C4-2B (cell line): ENCODE results near the gene SPEM1.

ENCODE experiments used
- H3K27ac ChIP-seq: fragments of 450-650 bp; 2 replicates; pipeline ENCODE4 v1.5.1; 2017
- ZFX ChIP-seq: fragments of 450-650 bp; IDR thresholded peaks from 2 replicates; pipeline ENCODE4 v1.6.1; 2017
- TF ChIP-seq, protein P1 (sequence below): fragments of 450-650 bp; conservative IDR thresholded peaks from 2 replicates; pipeline ENCODE4 v1.5.1; 2017; ENCODE audit warnings: mild to moderate bottlenecking

The SPEM1 gene

DNA sequence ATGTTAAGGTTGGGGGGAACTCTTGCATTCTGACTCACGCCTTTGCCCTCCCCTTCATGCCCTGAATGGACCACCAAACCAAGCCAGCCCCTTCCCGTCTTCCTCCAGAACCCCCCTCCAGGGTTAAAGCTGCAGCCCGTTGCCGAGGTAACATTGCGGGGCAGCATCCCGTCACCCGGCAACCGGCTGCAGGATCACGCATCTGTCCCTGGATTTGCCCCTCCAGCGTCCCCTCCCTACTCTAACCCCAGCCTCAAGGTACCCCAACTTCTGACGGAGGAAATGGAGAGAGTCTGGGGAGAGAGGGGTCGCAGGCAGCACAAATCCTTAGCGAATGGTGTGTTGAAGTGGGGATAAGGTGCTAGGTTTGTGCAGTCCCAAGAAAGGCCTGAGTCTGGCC lies 13.0 kb upstream of the SPEM1 start:
- TF ChIP-seq, protein P1, sequence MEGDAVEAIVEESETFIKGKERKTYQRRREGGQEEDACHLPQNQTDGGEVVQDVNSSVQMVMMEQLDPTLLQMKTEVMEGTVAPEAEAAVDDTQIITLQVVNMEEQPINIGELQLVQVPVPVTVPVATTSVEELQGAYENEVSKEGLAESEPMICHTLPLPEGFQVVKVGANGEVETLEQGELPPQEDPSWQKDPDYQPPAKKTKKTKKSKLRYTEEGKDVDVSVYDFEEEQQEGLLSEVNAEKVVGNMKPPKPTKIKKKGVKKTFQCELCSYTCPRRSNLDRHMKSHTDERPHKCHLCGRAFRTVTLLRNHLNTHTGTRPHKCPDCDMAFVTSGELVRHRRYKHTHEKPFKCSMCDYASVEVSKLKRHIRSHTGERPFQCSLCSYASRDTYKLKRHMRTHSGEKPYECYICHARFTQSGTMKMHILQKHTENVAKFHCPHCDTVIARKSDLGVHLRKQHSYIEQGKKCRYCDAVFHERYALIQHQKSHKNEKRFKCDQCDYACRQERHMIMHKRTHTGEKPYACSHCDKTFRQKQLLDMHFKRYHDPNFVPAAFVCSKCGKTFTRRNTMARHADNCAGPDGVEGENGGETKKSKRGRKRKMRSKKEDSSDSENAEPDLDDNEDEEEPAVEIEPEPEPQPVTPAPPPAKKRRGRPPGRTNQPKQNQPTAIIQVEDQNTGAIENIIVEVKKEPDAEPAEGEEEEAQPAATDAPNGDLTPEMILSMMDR = no peak
- H3K27ac ChIP-seq = no peak overlapping the region

DNA sequence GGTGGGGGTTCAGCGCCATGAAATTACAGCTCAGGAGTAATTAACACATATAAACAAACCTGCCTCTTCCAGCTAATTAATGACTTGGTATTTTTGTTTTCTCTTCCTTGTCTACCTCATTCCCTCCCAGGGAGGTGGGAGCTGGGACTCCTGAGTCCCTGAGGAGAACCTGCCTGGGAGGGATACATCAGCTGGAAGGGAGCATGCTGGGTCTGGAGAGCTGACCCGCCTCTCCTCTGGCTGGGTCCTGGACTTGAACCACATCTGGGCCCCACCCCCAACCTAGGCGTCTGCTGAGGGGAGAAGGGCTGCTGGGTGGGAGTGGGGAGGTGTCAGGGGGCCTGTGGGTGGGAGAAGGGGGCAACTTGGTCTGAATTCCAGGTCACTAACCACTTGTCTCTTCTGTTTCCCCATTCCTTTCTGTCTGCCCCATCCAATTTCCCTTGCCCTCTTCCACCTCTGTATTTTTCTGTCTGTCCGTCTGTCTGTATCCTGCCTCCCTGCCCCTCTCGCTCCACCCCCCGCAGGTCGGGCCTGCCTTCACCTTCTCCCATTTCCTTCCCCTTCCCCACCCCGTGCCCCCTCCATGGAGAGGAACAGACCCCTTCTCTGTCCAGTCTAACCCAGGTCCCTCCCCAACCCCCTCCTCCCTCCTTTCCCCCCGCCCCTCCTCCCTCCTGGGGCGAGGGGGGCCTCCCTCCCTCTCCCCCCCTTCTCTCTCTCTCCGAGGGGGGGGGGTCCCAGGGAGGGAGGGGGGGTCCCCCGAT lies 12.5 kb upstream of the SPEM1 start, which contains the start of gene NLGN2:
Gene NLGN2 (plus strand): TSS at position 361 of the 767 bp plus-strand sequence. CDS start 411 bp downstream, outside the sequence.
- TF ChIP-seq, protein P1 = no peak
- TF ChIP-seq ZFX = no peak
- no peak within 1 kb of the TSS for H3K27ac ChIP-seq

DNA sequence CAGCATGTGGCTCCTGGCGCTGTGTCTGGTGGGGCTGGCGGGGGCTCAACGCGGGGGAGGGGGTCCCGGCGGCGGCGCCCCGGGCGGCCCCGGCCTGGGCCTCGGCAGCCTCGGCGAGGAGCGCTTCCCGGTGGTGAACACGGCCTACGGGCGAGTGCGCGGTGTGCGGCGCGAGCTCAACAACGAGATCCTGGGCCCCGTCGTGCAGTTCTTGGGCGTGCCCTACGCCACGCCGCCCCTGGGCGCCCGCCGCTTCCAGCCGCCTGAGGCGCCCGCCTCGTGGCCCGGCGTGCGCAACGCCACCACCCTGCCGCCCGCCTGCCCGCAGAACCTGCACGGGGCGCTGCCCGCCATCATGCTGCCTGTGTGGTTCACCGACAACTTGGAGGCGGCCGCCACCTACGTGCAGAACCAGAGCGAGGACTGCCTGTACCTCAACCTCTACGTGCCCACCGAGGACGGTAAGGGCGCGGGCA lies 11.8 kb upstream of the SPEM1 start:
- H3K27ac ChIP-seq = no peak overlapping the region
- TF ChIP-seq, protein P1 = no peak
- TF ChIP-seq ZFX = no peak

DNA sequence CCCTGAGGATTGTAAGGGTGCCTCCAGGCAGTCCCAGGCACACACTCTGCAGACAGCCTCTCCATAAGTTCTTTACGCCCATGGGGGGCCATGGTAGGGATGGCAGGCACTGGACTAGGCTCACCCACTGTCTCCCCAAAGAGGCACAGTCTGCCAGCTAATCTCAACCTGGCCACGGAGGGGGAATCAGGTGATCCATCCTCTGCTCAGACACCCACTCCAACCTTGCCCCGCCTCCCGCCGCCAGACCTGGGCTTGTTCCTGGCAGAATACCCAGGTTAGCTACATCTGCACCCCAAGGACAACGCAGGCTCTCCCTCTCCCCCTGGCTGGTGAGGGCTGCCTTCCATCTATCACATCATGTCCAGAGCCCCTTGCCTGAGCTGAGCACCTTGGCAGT lies 11.3 kb upstream of the SPEM1 start:
- H3K27ac ChIP-seq = no peak overlapping the region
- TF ChIP-seq, protein P1 = no peak
- TF ChIP-seq ZFX = no peak

DNA sequence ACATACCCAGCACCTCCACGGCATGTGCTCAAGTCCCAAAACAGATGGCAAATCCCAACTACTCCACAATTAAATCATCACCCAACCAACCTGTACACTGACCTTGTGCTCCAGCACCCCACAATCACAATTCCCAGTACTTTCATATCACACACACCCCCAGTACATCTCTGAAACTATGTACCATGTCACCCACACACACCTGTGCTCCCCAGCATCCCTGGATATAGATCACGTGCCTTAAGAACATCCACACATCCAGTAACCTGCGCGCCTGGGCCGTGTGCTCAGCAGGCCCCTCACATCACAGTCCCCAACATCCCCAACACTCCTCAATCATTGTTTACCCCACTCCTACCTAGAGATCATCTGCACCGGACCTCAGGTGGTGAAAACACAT lies 10.4 kb upstream of the SPEM1 start:
- no peak overlapping the region for H3K27ac ChIP-seq
- no peak for TF ChIP-seq ZFX
- TF ChIP-seq, protein P1 = no peak

DNA sequence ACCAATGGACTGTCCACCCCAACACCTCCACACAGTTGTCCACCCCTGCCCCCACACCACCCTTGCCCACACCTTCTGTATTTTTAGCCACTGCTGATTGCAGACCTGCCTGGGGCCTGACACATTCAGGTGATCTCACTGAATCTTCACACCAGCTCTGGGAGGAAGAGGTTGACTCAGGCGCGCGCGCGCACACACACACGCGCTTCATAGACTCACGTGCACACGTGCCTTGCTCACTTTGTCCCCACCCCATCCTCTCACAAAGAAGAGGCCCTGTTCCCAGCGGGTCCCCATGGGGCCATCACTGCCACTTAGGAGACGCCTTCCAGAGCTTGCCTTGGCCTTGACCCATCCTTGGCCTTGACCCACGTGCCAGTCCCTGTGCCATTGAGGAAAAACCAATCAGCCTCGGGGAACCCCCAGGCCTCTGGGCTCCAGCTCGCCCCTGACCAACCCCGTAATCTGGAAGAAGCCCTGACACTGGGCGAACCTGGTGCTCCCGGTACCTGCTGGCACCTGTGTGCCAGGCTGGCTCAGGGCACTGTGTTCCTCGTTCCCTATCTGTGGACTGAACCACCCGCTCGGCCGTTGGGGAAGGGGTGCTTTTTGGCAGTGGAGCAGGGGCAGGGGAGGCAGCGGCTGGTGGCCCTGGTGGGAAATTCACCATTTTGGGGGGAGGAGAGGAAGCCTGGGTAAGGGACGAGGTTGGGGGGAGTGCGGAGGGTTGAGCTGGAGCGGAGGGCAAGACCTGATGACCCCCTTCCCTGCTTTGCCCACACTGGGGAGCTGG lies 9.3 kb upstream of the SPEM1 start:
- TF ChIP-seq ZFX = no peak
- TF ChIP-seq, protein P1 = no peak
- no peak overlapping the region for H3K27ac ChIP-seq

DNA sequence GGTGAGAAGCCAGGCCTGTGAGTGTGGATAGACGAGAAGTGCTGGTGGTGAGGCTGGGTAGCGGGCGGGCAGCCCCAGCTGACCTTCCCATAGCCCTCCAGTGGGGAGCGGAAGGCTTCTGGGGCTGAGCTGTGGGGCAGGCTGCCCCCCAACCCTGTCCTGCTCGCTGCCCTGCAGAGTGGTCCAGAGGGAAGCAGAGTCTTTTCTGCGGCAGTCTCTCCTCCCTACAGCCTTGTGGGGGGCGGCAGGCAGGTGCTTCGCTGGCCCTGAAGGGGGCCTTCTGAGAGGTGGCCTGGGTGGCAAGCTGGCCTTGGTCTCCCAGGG lies 8.7 kb upstream of the SPEM1 start:
- no peak overlapping the region for H3K27ac ChIP-seq
- TF ChIP-seq, protein P1 = no peak
- no peak for TF ChIP-seq ZFX
